Measurements from ENCODE around the gene TMEM187.

The TMEM187 gene

GRCh38 chrX:154020536-154021115, 48.1 kb downstream of the TMEM187 start:
- no peak for DNase-seq (ENCODE audit: low spot score)

- DNase-seq (ENCODE audit: low spot score): no peak
Measured at GRCh38 chrX:154021131-154021611, 48.6 kb downstream of the TMEM187 start.

GRCh38 chrX:154022108-154022507, 49.6 kb downstream of the TMEM187 start:
- DNase-seq (ENCODE audit: low spot score): no peak

- no peak for DNase-seq (ENCODE audit: low spot score)
Measured at GRCh38 chrX:154023276-154024000, 50.9 kb downstream of the TMEM187 start.

GRCh38 chrX:154024271-154024670, 51.7 kb downstream of the TMEM187 start:
- no peak for DNase-seq (ENCODE audit: low spot score)

- no peak for DNase-seq (ENCODE audit: low spot score)
Measured at GRCh38 chrX:154025230-154025629, 52.7 kb downstream of the TMEM187 start.

- DNase-seq (ENCODE audit: low spot score): no peak
Measured at GRCh38 chrX:154026136-154027021, 53.8 kb downstream of the TMEM187 start.

- no peak for DNase-seq (ENCODE audit: low spot score)
Measured at GRCh38 chrX:154027022-154027402, 54.5 kb downstream of the TMEM187 start.

- DNase-seq (ENCODE audit: low spot score): no peak
Measured at GRCh38 chrX:154027986-154028385, 55.4 kb downstream of the TMEM187 start.

GRCh38 chrX:154028502-154029184, 56.1 kb downstream of the TMEM187 start:
- no peak for DNase-seq (ENCODE audit: low spot score)

- no peak for DNase-seq (ENCODE audit: low spot score)
Measured at GRCh38 chrX:154029439-154029838, 56.9 kb downstream of the TMEM187 start.

- no peak for DNase-seq (ENCODE audit: low spot score)
Measured at GRCh38 chrX:154030266-154030665, 57.7 kb downstream of the TMEM187 start.

- DNase-seq (ENCODE audit: low spot score): no peak
Measured at GRCh38 chrX:154030715-154031305, 58.3 kb downstream of the TMEM187 start.

GRCh38 chrX:154032160-154032559, 59.6 kb downstream of the TMEM187 start:
- DNase-seq (ENCODE audit: low spot score): no peak

- DNase-seq (ENCODE audit: low spot score): no peak
Measured at GRCh38 chrX:154032653-154033052, 60.1 kb downstream of the TMEM187 start.

Data from HuH-7 (cell line).